Activated CD8-positive, alpha-beta memory T cell treated with anti-CD3 and anti-CD28 coated beads, Interleukin-2, amount 50 U/mL, for 24 hours (primary cell): ENCODE data around the gene NOS2.
"Not testable (repeated sequence)": the region's sequence is repeated elsewhere in the genome, so short reads cannot be mapped to it uniquely, and the experiment has no call there.

Source experiments
- DNase-seq: peaks from one replicate; pipeline ENCODE4 v3.0.0-alpha.2; 2020; ENCODE audit errors: extremely low read depth

NOS2 gene

DNA sequence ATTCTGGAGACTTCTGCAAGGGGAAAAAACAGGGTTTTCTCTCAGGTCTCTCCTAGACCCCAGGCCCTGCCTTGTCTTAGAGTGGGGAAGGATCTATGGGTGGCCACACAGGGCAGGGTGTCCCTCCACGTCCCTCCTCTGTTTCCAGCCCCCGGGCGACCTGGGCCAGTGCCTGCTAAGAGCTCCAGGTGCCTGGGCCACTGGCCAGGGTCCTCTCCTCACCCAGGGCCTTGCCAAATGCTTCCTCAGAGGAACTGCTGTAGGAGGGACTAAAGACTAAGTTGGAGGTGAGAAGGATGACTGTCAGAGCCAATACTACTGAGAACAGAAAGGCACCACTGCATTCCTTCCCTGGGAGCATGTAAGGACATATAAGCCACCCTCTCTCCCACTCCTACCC is 11.4 kb downstream of the NOS2 start:
- no peak for DNase-seq

DNA sequence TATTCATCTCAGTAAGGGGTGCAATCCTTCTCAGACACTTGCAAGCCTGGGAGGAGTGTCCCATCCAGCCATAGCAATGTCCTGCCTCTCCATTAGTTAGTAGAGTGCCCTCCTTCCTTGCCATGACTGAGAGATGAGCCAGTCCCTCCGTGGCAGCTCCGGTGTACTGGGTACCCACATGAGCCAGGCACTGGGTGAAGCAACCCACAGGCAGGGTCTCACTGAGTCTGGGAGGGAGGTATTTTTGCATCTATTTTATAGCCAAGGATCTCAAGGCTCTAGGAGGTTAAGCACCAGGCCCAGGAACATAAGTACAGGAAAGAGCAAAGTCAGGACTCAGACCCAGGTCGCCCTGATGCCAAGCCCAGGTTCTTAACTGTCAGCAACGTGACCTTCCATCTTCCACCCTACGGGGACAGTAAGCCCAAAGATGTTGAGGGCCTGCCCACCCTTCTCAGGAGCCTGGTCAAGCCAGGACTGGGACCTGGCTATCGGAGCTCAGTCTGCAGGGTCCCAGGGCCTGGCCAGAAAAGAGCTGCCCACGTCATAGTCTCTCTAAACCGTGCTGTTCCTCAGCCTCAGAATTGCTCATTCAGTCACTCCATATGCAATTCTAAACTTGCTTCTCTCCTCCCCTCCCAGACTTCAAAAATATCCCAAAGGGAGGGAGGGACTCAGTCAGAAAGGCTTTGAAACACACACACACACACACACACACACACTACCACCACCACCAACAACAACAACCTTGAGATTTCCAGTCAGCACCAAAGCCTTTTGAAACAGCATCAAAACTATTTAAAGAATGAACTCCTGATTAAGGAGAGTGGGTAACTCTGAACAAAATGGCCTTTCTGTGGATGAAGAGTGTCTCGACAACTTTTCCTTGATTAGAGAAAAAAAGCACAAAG is 16.6 kb downstream of the NOS2 start:
- no peak for DNase-seq

- no peak for DNase-seq
These were observed 17.5 kb downstream of the NOS2 start for GRCh38 chr17:27782791-27783206.

- DNase-seq, result no peak
These were observed 19.4 kb downstream of the NOS2 start for GRCh38 chr17:27780828-27781404.

GRCh38 chr17:27780092-27780827 is 20.1 kb downstream of the NOS2 start:
- DNase-seq, result no peak

DNA sequence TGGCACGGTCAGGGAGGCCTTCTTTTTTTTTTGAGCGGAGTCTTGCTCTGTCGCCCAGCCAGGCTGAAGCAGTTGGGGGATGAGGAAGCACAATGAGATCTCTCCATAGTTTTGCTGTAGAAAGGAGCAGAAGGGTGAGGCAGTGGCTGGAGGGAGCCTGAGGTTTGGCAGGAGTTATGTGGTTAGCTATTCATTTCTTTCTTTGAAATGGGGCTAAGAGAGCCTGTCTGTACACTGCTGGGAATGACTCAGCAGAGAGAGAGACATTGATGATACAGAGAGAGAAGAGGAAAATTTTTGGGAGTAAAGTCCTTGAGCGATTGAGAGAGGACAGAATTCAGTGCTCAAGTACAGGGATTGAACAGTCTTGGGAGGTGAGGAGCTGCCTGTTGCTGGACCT is 22.1 kb downstream of the NOS2 start:
- no peak for DNase-seq

DNA sequence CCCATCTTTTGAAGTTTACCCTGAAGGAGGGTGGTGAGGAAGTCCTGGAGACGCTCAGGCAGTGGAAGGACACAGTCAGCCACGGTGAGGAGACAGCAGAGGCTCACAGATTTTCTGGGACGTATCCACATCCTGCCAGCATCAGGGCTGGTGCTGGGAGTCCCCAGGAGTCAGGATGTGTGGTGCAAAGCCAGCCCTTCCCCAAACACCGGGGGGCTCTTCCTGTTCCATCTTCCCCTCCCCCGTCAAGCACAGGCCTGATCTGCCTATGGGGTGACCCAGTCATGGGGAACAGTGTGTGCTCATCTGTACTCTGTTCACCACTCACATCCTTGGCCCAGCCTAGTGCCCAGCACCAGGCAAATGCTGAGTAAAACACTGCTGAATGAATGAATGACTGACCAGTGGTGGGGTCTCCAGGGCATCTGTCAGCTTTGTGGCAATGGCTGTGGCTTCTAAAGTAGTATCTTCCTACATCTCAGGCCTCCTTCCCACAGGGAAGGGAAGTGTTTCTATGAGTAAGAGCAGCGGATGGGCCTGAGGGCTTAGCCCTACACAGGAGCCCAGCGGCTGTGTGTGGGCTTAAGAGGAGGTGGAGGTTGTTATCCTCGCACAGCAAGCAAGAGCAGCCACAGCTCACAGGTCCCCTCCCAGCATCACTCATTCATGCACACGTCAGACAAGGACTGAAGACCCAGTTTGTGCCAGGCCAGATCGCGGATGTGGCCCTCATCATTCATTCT is 23.3 kb downstream of the NOS2 start:
- no peak for DNase-seq

DNA sequence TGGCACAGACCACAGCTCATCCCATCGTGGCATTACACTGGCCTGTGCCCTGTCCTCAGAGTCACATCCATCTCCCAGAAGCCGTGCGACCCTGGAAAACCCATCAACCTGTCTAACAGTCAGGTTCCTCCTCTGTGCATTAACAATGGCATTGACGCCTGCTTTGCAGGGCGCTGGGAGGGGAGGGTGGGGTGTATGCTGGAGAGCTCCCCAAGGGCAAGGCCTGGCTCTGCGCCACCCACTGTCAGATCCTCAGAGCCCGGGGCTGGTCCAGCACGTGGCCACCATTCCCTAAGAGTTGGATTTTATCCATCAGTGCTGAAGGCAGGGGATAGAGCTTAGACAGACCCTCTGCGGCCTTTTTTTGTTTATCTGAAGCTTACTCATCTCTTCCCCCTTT is 28.7 kb downstream of the NOS2 start:
- no peak for DNase-seq

GRCh38 chr17:27770877-27771276 is 29.5 kb downstream of the NOS2 start:
- no peak for DNase-seq

DNA sequence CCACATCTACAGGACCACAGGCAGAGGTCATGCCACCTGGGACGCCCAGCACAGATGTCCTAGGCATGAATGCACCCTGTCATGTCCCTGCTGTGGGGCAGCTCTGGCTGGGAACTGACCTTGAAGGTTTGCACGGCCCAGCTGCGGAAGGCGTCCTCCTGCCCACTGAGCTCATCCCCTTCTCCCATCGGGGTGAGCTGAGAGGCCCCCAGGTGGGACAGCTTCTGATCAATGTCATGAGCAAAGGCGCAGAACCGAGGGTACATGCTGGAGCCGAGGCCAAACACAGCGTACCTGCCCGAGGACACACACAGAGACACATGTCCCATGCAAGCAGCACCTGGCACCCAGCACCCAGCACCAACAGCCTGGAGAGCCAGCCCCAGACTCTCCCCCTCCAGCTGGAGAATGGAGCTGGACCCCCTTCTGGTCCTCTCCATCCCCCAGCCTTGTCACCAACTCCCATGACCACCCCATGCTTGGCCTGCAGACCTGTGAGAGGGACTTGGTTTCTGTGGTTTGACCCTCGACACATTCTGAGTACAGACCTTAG is 31.4 kb downstream of the NOS2 start:
- DNase-seq, result no peak

DNA sequence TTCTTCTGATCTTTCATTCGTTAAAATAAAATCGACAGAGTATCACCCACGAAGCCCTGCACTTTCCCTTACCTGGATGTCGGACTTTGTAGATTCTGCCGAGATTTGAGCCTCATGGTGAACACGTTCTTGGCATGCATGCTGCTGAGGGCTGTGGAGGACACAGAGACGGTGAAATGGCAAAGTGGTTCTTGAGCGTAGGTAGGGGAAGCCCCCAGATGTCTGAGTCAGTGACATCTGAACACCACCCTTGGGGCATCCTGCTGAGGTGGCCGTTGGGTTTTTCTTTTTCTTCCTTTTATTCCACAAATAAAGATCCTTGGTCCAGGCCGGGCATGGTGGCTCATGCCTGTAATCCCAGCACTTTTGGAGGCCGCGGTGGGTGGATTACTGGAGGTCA is 33.9 kb downstream of the NOS2 start:
- DNase-seq, result no peak

DNA sequence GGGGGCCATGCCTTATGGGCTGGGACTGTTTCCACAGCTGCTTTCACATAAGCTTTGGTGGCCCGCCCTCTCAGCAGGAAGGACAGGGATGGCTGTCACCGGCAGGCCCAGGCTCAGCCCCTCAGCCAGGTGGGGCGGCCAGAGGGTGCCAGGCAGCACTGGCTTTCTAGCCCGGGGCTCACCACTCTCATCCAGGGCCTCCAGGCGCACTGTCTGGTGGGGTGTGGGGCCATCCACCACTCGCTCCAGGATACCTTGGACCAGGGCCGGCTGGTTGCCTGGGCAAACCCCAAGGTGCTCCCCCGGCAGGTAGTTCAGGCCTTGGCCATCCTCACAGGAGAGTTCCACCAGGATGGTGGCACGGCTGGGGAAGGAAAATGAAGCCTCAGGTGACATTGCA is 35.0 kb downstream of the NOS2 start:
- DNase-seq, result no peak

GRCh38 chr17:27764589-27764988 is 35.7 kb downstream of the NOS2 start:
- no peak for DNase-seq

DNA sequence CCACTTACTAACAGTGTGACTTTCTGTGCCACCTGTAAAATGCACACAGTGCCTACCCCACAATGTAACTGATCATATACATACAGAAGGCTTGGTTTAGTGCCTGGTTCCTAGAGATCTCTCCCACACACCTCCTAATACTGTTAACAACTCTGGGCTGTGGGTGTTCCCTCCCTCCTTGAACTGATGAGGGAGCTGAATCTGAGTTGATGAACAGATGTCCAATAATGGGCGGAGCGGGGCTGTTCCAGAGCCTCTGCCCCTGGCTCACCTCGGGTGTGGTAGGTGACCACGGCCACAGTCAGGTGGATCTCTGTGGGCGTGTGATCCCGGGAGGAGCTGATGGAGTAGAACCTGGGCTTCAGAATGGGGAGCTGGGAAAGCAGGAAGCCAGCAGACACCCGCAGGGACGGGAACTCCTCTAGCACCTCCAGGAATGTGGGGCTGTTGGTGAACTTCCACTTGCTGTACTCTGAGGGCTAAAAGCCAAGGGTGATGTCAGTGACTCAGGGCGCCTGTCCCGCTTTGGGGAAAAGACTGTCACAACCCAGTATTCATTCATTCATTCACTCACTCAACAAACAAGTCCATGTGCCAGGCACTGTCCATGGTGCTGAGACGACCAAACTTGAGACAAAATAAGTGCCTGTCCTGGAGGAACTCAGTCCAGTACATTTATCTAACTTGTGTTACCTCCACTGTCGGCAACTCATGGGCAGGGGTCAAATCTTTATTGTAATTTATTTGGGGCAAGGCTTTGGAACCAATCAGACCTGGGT is 37.6 kb downstream of the NOS2 start:
- DNase-seq, result no peak

- not testable (repeated sequence) for DNase-seq
These were observed 39.4 kb downstream of the NOS2 start for GRCh38 chr17:27760931-27761330.

DNA sequence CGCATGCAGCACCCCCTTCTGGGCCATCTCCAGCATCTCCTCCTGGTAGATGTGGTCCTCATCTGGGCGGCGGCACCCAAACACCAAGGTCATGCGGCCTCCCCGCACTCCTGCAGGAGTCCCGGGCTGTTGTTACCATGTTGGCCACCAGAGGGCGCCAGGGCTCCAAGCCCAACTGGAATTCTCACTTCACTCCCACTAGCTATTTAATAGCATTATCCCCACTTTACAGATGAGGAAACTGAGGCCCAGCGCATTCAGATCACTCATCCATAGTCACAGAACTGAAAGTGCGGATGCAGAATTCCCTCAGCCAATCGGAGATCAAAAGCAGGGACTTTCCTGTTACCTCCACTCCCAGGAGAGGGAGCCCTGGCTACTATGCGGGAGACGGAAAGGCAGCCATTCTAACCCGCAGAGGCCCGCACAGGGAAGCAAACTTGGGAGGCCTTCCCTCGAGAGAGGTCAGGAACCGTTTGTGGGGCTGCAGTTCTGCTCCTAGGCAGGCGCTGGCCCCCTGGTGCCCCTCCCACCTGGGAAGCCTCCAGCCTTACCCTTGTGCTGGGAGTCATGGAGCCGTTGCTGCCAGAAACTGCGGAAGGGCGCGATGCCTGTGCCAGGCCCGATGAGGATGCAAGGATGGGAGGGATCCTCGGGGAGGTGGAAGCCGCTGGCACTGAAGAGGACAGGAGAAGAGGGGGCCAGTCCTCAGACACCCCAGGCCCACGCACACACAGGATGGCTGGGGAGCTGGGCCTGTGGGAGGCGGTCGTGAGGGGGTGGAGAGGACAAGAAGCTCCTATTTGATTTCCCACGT is 40.1 kb downstream of the NOS2 start:
- DNase-seq, result peak; percentile 32

GRCh38 chr17:27759528-27759927 is 40.8 kb downstream of the NOS2 start:
- no peak for DNase-seq

- peak; percentile 18 for DNase-seq
These were observed 43.6 kb downstream of the NOS2 start for GRCh38 chr17:27756467-27757371.
